PC-3 (cell line): ENCODE data around the gene ACBD3. TPM values are rescaled to one million over a fixed set of nuclear protein-coding genes. Genes with fewer than 3 reads are reported as not detected.

Experiments used
- ATAC-seq: fragments of 200-7000 bp; cut with Tn5 transposase; 2 replicates; pipeline ENCODE4 v1.9.1; 2020; ENCODE audit warnings: mild to moderate bottlenecking, moderate library complexity
- BruUV-seq: library from RNA; stranded (reverse); fragments of 400-500 nt; replicated peaks from 2 replicates; lab custom pipeline; 2021; lab: Mats Ljungman, UMichigan
- CTCF ChIA-PET: fragments of 300-600 bp; sonication (Branson Sonifier 250); formaldehyde crosslinking; loops from one replicate; lab custom pipeline; 2022; ENCODE audit warnings: antibody characterized with exemption; lab: Charles Lee
- POLR2A ChIA-PET: fragments of 300-600 bp; sonication (Branson Sonifier 250); formaldehyde crosslinking; loops from one replicate; lab custom pipeline; 2022; ENCODE audit warnings: antibody characterized with exemption; ENCODE audit not compliant: unreplicated experiment; lab: Charles Lee
- DNase-seq: peaks from one replicate; pipeline ENCODE4 v3.0.0-alpha.2; 2015
- H2AFZ ChIP-seq: fragments of 300-600 bp; sonication (generic); 2 replicates; pipeline ENCODE4 v1.6.0; 2016; ENCODE audit warnings: antibody characterized with exemption, low read length
- H3F3A ChIP-seq: fragments of 300-600 bp; sonication (generic); one replicate; pipeline ENCODE4 v1.6.0; 2017; ENCODE audit warnings: antibody characterized with exemption, low read length, control low read depth, mild to moderate bottlenecking; ENCODE audit not compliant: unreplicated experiment
- H3K27ac ChIP-seq: fragments of 300-600 bp; sonication (generic); 2 replicates; pipeline ENCODE4 v1.5.1; 2016; ENCODE audit warnings: mild to moderate bottlenecking, low read length
- H3K27me3 ChIP-seq: fragments of 300-600 bp; sonication (generic); 2 replicates; pipeline ENCODE4 v1.6.1; 2016; ENCODE audit warnings: low read length, mixed read lengths
- H3K36me3 ChIP-seq: fragments of 300-600 bp; sonication (generic); 2 replicates; pipeline ENCODE4 v1.6.1; 2016; ENCODE audit warnings: low read depth, mixed run types, low read length, mixed read lengths
- H3K4me1 ChIP-seq: fragments of 300-600 bp; sonication (generic); 2 replicates; pipeline ENCODE4 v1.5.1; 2016; ENCODE audit warnings: low read length; ENCODE audit not compliant: insufficient read depth
- H3K4me2 ChIP-seq: fragments of 300-600 bp; sonication (generic); 2 replicates; pipeline ENCODE4 v1.6.0; 2016; ENCODE audit warnings: low read length
- H3K4me3 ChIP-seq: fragments of 300-600 bp; sonication (generic); 2 replicates; pipeline ENCODE4 v1.5.1; 2016; ENCODE audit warnings: mild to moderate bottlenecking, low read length, mixed read lengths
- H3K79me2 ChIP-seq: fragments of 300-600 bp; sonication (generic); 2 replicates; pipeline ENCODE4 v1.6.1; 2017; ENCODE audit warnings: low read length, mixed read lengths
- H3K9ac ChIP-seq: fragments of 300-600 bp; sonication (generic); 2 replicates; pipeline ENCODE4 v1.6.0; 2016; ENCODE audit warnings: mild to moderate bottlenecking, low read length
- H3K9me2 ChIP-seq: fragments of 300-600 bp; sonication (generic); replicated peaks from 2 replicates; pipeline ENCODE4 v1.6.1; 2016; ENCODE audit warnings: mixed run types, low read length, mixed read lengths
- H3K9me3 ChIP-seq: fragments of 300-600 bp; sonication (generic); 2 replicates; pipeline ENCODE4 v1.6.1; 2016; ENCODE audit warnings: low read length, mixed read lengths
- H4K20me1 ChIP-seq: fragments of 300-600 bp; sonication (generic); 2 replicates; pipeline ENCODE4 v1.6.1; 2016; ENCODE audit warnings: low read length, mixed read lengths
- CTCF ChIP-seq: fragments of 300-600 bp; sonication (generic); conservative IDR thresholded peaks from 2 replicates; pipeline ENCODE4 v1.5.1; 2017; ENCODE audit warnings: antibody characterized with exemption, low read depth, mild to moderate bottlenecking, low read length
- EZH2 ChIP-seq: fragments of 300-600 bp; sonication (generic); IDR thresholded peaks from one replicate; pipeline ENCODE4 v1.6.1; 2017; ENCODE audit warnings: antibody characterized with exemption, mild to moderate bottlenecking, low read length; ENCODE audit not compliant: unreplicated experiment
- EZH2phosphoT487 ChIP-seq: fragments of 300-600 bp; sonication (generic); IDR thresholded peaks from 2 replicates; pipeline ENCODE4 v1.6.1; 2018; ENCODE audit warnings: mild to moderate bottlenecking, antibody characterized with exemption, low read length, borderline replicate concordance
- intact Hi-C: fragments of 100-400 bp; cut with micrococcal nuclease; formaldehyde crosslinking; loops from 2 replicates; pipeline ENCODE4 v1.9.0; 2023
- total RNA-seq: library from RNA; depleted of rRNA; stranded (reverse); fragments of >200 nt; gene quantifications from 2 replicates; pipeline ENCODE4 v1.2.3, GENCODE V29; 2014

The ACBD3 gene
- total RNA-seq, 1 experiment from 2014 or later: 62.2 TPM

GRCh38 chr1:226185141-226186036 is 1.2 kb downstream of the ACBD3 start:
- H3F3A ChIP-seq: no peaks in the 10 kb centered on the region
- peak overlapping the region; percentile 90 for H3K4me2 ChIP-seq
- peak overlapping the region; percentile 80 for H3K4me3 ChIP-seq
- no peak for TF ChIP-seq CTCF
- no peak for TF ChIP-seq EZH2
- no peak for TF ChIP-seq EZH2phosphoT487
- no peaks in the 10 kb centered on the region for H3K27me3 ChIP-seq
- no peaks in the 10 kb centered on the region for H3K9me2 ChIP-seq
- peaks cover 35% of the 10 kb centered on the region for H4K20me1 ChIP-seq
- H3K4me1 ChIP-seq: peaks cover 27% of the 10 kb centered on the region
- peak; percentile 42 for DNase-seq
- BruUV-seq: TSS peak; percentile 55
- H3K27ac ChIP-seq: peak overlapping the region; percentile 42
- H2AFZ ChIP-seq: no peak overlapping the region
- H3K36me3 ChIP-seq: peaks cover 8% of the 10 kb centered on the region
- peak overlapping the region; percentile 84 for H3K9ac ChIP-seq
- H3K9me3 ChIP-seq: no peaks in the 10 kb centered on the region
- POLR2A ChIA-PET: interaction anchor here (0.6 kb wide), 2 partner anchors 30 to 341 kb away, joined by 3 read pairs; no protein-coding TSS in a partner anchor
- ATAC-seq: no peak
- intact Hi-C loops: loop anchor here (2.0 to 5.0 kb wide), 3 partner anchors 61 to 1982 kb away; partner anchors contain the start of genes IBA57 and LIN9
- peaks cover 69% of the 10 kb centered on the region for H3K79me2 ChIP-seq
- CTCF ChIA-PET: interaction anchor here (0.5 to 1.2 kb wide), 2 partner anchors 60 to 62 kb away, joined by 4 to 8 read pairs; no protein-coding TSS in a partner anchor

- Histone ChIP-seq H3K36me3 (peaks cover 11% of the 10 kb centered on the region), H3K4me2 (no peak overlapping the region), H3K4me1 (peaks cover 24% of the 10 kb centered on the region), H3K4me3 (no peak overlapping the region), H4K20me1 (peaks cover 42% of the 10 kb centered on the region), H3F3A (no peaks in the 10 kb centered on the region), H2AFZ (no peak overlapping the region), H3K27ac (no peak overlapping the region), H3K9me3 (no peaks in the 10 kb centered on the region), H3K9ac (no peak overlapping the region), H3K9me2 (no peaks in the 10 kb centered on the region), H3K79me2 (peaks cover 99% of the 10 kb centered on the region), H3K27me3 (no peaks in the 10 kb centered on the region)
- intact Hi-C loops: no loop called here
- DNase-seq (peak; percentile 78), ATAC-seq (no peak)
- ChIA-PET POLR2A (no interaction called here), CTCF (interaction anchor here (0.6 to 1.3 kb wide), 2 partner anchors 24 to 57 kb away, joined by 3 to 4 read pairs; no protein-coding TSS in a partner anchor)
- no TSS peak for BruUV-seq
- TF ChIP-seq EZH2phosphoT487 (no peak), EZH2 (no peak), CTCF (peak; percentile 78)
Measured at GRCh38 chr1:226181996-226182714, 4.4 kb downstream of the ACBD3 start.
